Liver (tissue), 9 donors: ENCODE results near the gene CCDC120. TPM values are rescaled to one million over a fixed set of nuclear protein-coding genes. Genes with fewer than 3 reads are reported as not detected.

ENCODE experiments used
- DNase-seq: peaks from one replicate; pipeline ENCODE4 v3.0.0-alpha.2; 2017; ENCODE audit warnings: low spot score
- H3K27ac ChIP-seq, 2 donors: one replicate each; pipeline ENCODE4 v1.7.0; 2013; ENCODE audit warnings: inconsistent platforms in 2 of 2, low read length in 2 of 2, control low read depth in 1 of 2, low read depth in 1 of 2, mild to moderate bottlenecking in 1 of 2
- H3K27me3 ChIP-seq, 4 donors: one replicate each; pipeline versions ENCODE4 v1.6.1 to v1.7.0; 2013; ENCODE audit warnings: low read length in 3 of 4, inconsistent platforms in 1 of 4, mild to moderate bottlenecking in 1 of 4, moderate library complexity in 1 of 4; ENCODE audit not compliant: control insufficient read depth in 4 of 4, insufficient read depth in 4 of 4
- H3K36me3 ChIP-seq, 4 donors: one replicate each; pipeline versions ENCODE4 v1.6.1 to v1.7.0; 2013; ENCODE audit warnings: low read length in 3 of 4, mild to moderate bottlenecking in 3 of 4, low read depth in 1 of 4, moderate library complexity in 1 of 4; ENCODE audit not compliant: control insufficient read depth in 4 of 4, insufficient read depth in 3 of 4
- H3K4me1 ChIP-seq, 4 donors: one replicate each; pipeline versions ENCODE4 v1.6.1 to v1.7.0; 2013; ENCODE audit warnings: low read length in 3 of 4, mild to moderate bottlenecking in 3 of 4, moderate library complexity in 1 of 4; ENCODE audit not compliant: control insufficient read depth in 4 of 4, insufficient read depth in 4 of 4
- H3K4me3 ChIP-seq, 3 donors: one replicate each; pipeline versions ENCODE4 v1.6.1 to v1.7.0; 2013; ENCODE audit warnings: low read length in 3 of 3, control low read depth in 1 of 3, low read depth in 1 of 3, mild to moderate bottlenecking in 1 of 3
- H3K9ac ChIP-seq, 2 donors: one replicate each; pipeline ENCODE4 v1.7.0; 2013; ENCODE audit warnings: low read length in 2 of 2, mild to moderate bottlenecking in 2 of 2, moderate library complexity in 2 of 2, control low read depth in 1 of 2, low read depth in 1 of 2
- H3K9me3 ChIP-seq, 4 donors: one replicate each; pipeline versions ENCODE4 v1.6.1 to v1.7.0; 2013; ENCODE audit warnings: low read length in 3 of 4; ENCODE audit not compliant: control insufficient read depth in 4 of 4
- EGR1 ChIP-seq, 2 donors: IDR thresholded peaks; 2 replicates each; pipeline ENCODE4 v1.6.1; 2016 to 2018; ENCODE audit warnings: antibody characterized with exemption in 2 of 2, low read depth in 2 of 2
- FOXA1 ChIP-seq: IDR thresholded peaks from 2 replicates; pipeline ENCODE4 v1.6.1; 2016; ENCODE audit warnings: antibody characterized with exemption
- FOXA2 ChIP-seq: IDR thresholded peaks from 2 replicates; pipeline ENCODE4 v1.6.1; 2016; ENCODE audit warnings: antibody characterized with exemption
- GABPA ChIP-seq, 2 donors: IDR thresholded peaks in 1 of 2; conservative IDR thresholded peaks in 1 of 2; 2 replicates each; pipeline ENCODE4 v1.6.1; 2016; ENCODE audit warnings: antibody characterized with exemption in 2 of 2, mild to moderate bottlenecking in 1 of 2, moderate library complexity in 1 of 2
- HNF4A ChIP-seq, 2 donors: conservative IDR thresholded peaks; 2 replicates each; pipeline ENCODE4 v1.6.1; 2016; ENCODE audit warnings: antibody characterized with exemption in 2 of 2, mild to moderate bottlenecking in 2 of 2
- HNF4G ChIP-seq: IDR thresholded peaks from 2 replicates; pipeline ENCODE4 v1.6.1; 2016; ENCODE audit warnings: antibody characterized with exemption
- JUND ChIP-seq, 2 donors: IDR thresholded peaks; 2 replicates each; pipeline ENCODE4 v1.6.1; 2016; ENCODE audit warnings: antibody characterized with exemption in 2 of 2
- NR2F2 ChIP-seq: IDR thresholded peaks from 2 replicates; pipeline ENCODE4 v1.6.1; 2016; ENCODE audit warnings: antibody characterized with exemption
- RAD21 ChIP-seq, 2 donors: IDR thresholded peaks; 2 replicates each; pipeline ENCODE4 v1.6.1; 2016; ENCODE audit warnings: antibody characterized with exemption in 2 of 2, mild to moderate bottlenecking in 2 of 2
- RXRA ChIP-seq, 2 donors: IDR thresholded peaks; 2 replicates each; pipeline ENCODE4 v1.6.1; 2017 to 2018; ENCODE audit warnings: antibody characterized with exemption in 2 of 2, mild to moderate bottlenecking in 1 of 2
- SP1 ChIP-seq: IDR thresholded peaks from 2 replicates; pipeline ENCODE4 v1.6.1; 2018; ENCODE audit warnings: antibody characterized with exemption, mild to moderate bottlenecking
- TAF1 ChIP-seq: conservative IDR thresholded peaks from 2 replicates; pipeline ENCODE4 v1.6.1; 2016; ENCODE audit warnings: antibody characterized with exemption, mild to moderate bottlenecking
- WGBS: extraction: QIAGEN DNeasy Blood & Tissue Kit; methylation state at CpG from one replicate; pipeline ENCODE4 v1.1.7; 2013; 5-methylcytosine and 5-hydroxymethylcytosine counted together
- polyA plus RNA-seq, 2 donors: library from polyadenylated mRNA; stranded (reverse) in 1 of 2; unstranded in 1 of 2; fragments of 200-250 nt in 1 of 2; fragments of >200 nt in 1 of 2; fragmentation: Nextera tagmentation in 1 of 2; extraction: Ambion mirVana in 1 of 2; gene quantifications; one replicate each; pipeline versions ENCODE4 v1.2.1 to v1.2.3, GENCODE V29; 2013 to 2015
- total RNA-seq, 2 donors: library from RNA; depleted of rRNA; stranded (reverse); fragments of >200 nt; gene quantifications; one replicate each; pipeline ENCODE4 v1.2.3, GENCODE V29; 2014
- TF ChIP-seq, protein P1 (sequence below): IDR thresholded peaks from 2 replicates; pipeline ENCODE4 v1.6.1; 2016; ENCODE audit warnings: antibody characterized with exemption, mild to moderate bottlenecking
- TF ChIP-seq, protein P2 (sequence below): IDR thresholded peaks from 2 replicates; pipeline ENCODE4 v1.6.1; 2016; ENCODE audit warnings: antibody characterized with exemption
- TF ChIP-seq, protein P3 (sequence below): fragments of 150-350 bp; IDR thresholded peaks from 2 replicates; pipeline ENCODE4 v1.5.1; 2017; ENCODE audit warnings: improper control_type of control experiment, low read depth, low read length; ENCODE audit not compliant: missing input control
- TF ChIP-seq, protein P4 (sequence below): IDR thresholded peaks from 2 replicates; pipeline ENCODE4 v1.6.1; 2016; ENCODE audit warnings: antibody characterized with exemption
- TF ChIP-seq, protein P5 (sequence below): IDR thresholded peaks from 2 replicates; pipeline ENCODE4 v1.6.1; 2016; ENCODE audit warnings: antibody characterized with exemption
- donor health status: healthy.
- donor health status: healthy.
- donor health status: healthy.
- donor health status: healthy.
- donor health status: healthy.

CCDC120 gene
- total and polyA plus RNA-seq, 4 donors: 1.0 to 3.4 (median 1.6) TPM

DNA sequence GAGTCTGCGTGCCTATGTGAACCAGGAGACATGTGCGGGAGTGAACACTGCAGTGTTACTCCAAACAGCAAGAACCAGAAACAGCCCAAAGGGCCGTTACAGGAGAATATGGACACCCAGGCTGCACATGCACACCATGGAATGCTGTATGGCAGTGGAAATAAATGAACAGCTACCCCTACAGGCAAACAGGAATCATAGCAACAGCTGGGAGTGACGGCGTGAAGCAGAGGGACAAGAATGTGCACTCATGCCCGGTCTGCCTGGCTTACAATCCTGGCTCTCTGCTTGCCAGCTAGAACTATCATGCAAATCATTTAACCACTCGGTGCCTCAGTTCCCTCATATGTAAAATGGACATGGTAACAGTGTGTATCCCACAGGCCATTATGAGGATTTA, 48.1 kb downstream of the CCDC120 start:
- 35% methylated on average over 7 of the region's 7 CpGs for WGBS
- TF ChIP-seq, protein P1, sequence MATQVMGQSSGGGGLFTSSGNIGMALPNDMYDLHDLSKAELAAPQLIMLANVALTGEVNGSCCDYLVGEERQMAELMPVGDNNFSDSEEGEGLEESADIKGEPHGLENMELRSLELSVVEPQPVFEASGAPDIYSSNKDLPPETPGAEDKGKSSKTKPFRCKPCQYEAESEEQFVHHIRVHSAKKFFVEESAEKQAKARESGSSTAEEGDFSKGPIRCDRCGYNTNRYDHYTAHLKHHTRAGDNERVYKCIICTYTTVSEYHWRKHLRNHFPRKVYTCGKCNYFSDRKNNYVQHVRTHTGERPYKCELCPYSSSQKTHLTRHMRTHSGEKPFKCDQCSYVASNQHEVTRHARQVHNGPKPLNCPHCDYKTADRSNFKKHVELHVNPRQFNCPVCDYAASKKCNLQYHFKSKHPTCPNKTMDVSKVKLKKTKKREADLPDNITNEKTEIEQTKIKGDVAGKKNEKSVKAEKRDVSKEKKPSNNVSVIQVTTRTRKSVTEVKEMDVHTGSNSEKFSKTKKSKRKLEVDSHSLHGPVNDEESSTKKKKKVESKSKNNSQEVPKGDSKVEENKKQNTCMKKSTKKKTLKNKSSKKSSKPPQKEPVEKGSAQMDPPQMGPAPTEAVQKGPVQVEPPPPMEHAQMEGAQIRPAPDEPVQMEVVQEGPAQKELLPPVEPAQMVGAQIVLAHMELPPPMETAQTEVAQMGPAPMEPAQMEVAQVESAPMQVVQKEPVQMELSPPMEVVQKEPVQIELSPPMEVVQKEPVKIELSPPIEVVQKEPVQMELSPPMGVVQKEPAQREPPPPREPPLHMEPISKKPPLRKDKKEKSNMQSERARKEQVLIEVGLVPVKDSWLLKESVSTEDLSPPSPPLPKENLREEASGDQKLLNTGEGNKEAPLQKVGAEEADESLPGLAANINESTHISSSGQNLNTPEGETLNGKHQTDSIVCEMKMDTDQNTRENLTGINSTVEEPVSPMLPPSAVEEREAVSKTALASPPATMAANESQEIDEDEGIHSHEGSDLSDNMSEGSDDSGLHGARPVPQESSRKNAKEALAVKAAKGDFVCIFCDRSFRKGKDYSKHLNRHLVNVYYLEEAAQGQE: no peak
- TF ChIP-seq RXRA (IDR thresholded peaks at IDR 0.05) (peak in 1 of 2 donors; percentile 14), SP1 (peak; percentile 33), NR2F2 (no peak), RAD21 (IDR thresholded peaks at IDR 0.05) (peak; percentile 66 to 76)
- TF ChIP-seq, protein P2, sequence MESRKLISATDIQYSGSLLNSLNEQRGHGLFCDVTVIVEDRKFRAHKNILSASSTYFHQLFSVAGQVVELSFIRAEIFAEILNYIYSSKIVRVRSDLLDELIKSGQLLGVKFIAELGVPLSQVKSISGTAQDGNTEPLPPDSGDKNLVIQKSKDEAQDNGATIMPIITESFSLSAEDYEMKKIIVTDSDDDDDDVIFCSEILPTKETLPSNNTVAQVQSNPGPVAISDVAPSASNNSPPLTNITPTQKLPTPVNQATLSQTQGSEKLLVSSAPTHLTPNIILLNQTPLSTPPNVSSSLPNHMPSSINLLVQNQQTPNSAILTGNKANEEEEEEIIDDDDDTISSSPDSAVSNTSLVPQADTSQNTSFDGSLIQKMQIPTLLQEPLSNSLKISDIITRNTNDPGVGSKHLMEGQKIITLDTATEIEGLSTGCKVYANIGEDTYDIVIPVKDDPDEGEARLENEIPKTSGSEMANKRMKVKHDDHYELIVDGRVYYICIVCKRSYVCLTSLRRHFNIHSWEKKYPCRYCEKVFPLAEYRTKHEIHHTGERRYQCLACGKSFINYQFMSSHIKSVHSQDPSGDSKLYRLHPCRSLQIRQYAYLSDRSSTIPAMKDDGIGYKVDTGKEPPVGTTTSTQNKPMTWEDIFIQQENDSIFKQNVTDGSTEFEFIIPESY: no peak
- TF ChIP-seq, protein P3, sequence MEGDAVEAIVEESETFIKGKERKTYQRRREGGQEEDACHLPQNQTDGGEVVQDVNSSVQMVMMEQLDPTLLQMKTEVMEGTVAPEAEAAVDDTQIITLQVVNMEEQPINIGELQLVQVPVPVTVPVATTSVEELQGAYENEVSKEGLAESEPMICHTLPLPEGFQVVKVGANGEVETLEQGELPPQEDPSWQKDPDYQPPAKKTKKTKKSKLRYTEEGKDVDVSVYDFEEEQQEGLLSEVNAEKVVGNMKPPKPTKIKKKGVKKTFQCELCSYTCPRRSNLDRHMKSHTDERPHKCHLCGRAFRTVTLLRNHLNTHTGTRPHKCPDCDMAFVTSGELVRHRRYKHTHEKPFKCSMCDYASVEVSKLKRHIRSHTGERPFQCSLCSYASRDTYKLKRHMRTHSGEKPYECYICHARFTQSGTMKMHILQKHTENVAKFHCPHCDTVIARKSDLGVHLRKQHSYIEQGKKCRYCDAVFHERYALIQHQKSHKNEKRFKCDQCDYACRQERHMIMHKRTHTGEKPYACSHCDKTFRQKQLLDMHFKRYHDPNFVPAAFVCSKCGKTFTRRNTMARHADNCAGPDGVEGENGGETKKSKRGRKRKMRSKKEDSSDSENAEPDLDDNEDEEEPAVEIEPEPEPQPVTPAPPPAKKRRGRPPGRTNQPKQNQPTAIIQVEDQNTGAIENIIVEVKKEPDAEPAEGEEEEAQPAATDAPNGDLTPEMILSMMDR: peak; percentile 50
- Histone ChIP-seq H3K27me3 (no peaks in the 10 kb centered on the region), H3K27ac (no peak overlapping the region), H3K9ac (no peak overlapping the region), H3K9me3 (no peaks in the 10 kb centered on the region), H3K4me3 (no peak overlapping the region), H3K36me3 (peaks cover 2 to 9% (median 4%) of the 10 kb centered on the region in 4 donors), H3K4me1 (peaks cover 0 to 8% (median 7%) of the 10 kb centered on the region in 4 donors)
- no peak for DNase-seq

DNA sequence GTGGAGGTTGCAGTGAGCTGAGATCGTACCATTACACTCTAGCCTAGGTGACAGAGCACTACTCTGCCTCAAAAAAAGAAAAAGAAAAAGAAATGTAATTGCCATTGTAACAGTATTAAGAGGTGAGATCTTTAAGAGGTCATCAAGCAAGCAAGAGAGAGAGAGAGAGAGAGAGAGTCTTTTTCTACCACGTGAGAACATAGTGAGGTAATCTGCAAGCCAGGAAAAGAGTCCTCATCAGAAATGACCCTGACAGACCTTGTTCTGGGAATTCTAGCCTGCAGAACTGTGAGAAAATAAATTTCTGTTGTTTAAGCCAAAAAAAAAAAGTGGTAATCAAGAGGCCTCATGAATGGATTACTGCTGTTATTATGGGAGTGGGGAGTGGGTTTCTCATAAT, 49.8 kb downstream of the CCDC120 start:
- 73% methylated on average over 2 of the region's 2 CpGs for WGBS

More for the DNA sequence above, 49.8 kb downstream of the CCDC120 start:
- no peak overlapping the region for H3K27ac ChIP-seq
- DNase-seq: no peak
- peaks cover 7 to 22% (median 9%) of the 10 kb centered on the region in 4 donors for H3K36me3 ChIP-seq
- no peaks in the 10 kb centered on the region for H3K27me3 ChIP-seq
- H3K4me3 ChIP-seq: no peak overlapping the region
- H3K9ac ChIP-seq: no peak overlapping the region
- TF ChIP-seq FOXA2: no peak
- TF ChIP-seq SP1: no peak
- no peak for TF ChIP-seq JUND (IDR thresholded peaks at IDR 0.05)
- TF ChIP-seq FOXA1: no peak
- TF ChIP-seq, protein P4, sequence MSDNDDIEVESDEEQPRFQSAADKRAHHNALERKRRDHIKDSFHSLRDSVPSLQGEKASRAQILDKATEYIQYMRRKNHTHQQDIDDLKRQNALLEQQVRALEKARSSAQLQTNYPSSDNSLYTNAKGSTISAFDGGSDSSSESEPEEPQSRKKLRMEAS: no peak
- TF ChIP-seq RXRA (IDR thresholded peaks at IDR 0.05): no peak
- TF ChIP-seq GABPA (IDR thresholded peaks at IDR 0.05 in 1 of 2, conservative IDR thresholded peaks at IDR 0.05 in 1 of 2): no peak
- TF ChIP-seq, protein P5, sequence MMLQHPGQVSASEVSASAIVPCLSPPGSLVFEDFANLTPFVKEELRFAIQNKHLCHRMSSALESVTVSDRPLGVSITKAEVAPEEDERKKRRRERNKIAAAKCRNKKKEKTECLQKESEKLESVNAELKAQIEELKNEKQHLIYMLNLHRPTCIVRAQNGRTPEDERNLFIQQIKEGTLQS: no peak
- no peak for TF ChIP-seq EGR1 (IDR thresholded peaks at IDR 0.05; ENCODE audit: low read depth in 2 of 2)
- TF ChIP-seq TAF1: no peak
- no peak for TF ChIP-seq HNF4G
- no peak for TF ChIP-seq RAD21 (IDR thresholded peaks at IDR 0.05)
- TF ChIP-seq, protein P2: no peak
- TF ChIP-seq HNF4A (conservative IDR thresholded peaks at IDR 0.05): no peak
- TF ChIP-seq, protein P1: no peak
- no peak for TF ChIP-seq NR2F2
- no peaks in the 10 kb centered on the region for H3K9me3 ChIP-seq
- H3K4me1 ChIP-seq: peaks cover 0 to 2% (median under 1%) of the 10 kb centered on the region in 4 donors
